Endothelial cell (in vitro differentiated cells): ENCODE results near the gene WDCP. TPM values are rescaled to one million over a fixed set of nuclear protein-coding genes. Genes with fewer than 3 reads are reported as not detected.

Experiments used
- DNase-seq: peaks from one replicate; pipeline ENCODE4 v3.0.0; 2021; ENCODE audit warnings: low spot score
- H3K27ac Mint-ChIP-seq: one replicate; pipeline ENCODE4 v1.8.0; 2021; ENCODE audit warnings: mixed read lengths, inconsistent platforms; ENCODE audit not compliant: unreplicated experiment
- H3K27me3 Mint-ChIP-seq: one replicate; pipeline ENCODE4 v1.8.0; 2021; ENCODE audit warnings: mild to moderate bottlenecking, moderate library complexity, mixed read lengths, inconsistent platforms; ENCODE audit not compliant: unreplicated experiment
- H3K36me3 Mint-ChIP-seq: one replicate; pipeline ENCODE4 v1.8.0; 2021; ENCODE audit warnings: mild to moderate bottlenecking, low read depth, mixed read lengths, inconsistent platforms; ENCODE audit not compliant: unreplicated experiment
- H3K4me1 Mint-ChIP-seq: one replicate; pipeline ENCODE4 v1.8.0; 2021; ENCODE audit warnings: mild to moderate bottlenecking, mixed read lengths, inconsistent platforms; ENCODE audit not compliant: unreplicated experiment
- H3K4me3 Mint-ChIP-seq: one replicate; pipeline ENCODE4 v1.8.0; 2021; ENCODE audit warnings: mild to moderate bottlenecking, mixed read lengths, inconsistent platforms; ENCODE audit not compliant: unreplicated experiment
- H3K9me3 Mint-ChIP-seq: one replicate; pipeline ENCODE4 v1.8.0; 2021; ENCODE audit warnings: mixed read lengths, inconsistent platforms; ENCODE audit not compliant: unreplicated experiment
- total RNA-seq: library from RNA; stranded (reverse); fragmentation: NEBNext Ultra II Directional; extraction: Animal tissue kit (Norgen Biotek cat#: 25700); gene quantifications from one replicate; pipeline ENCODE4 v1.2.1, GENCODE V29; 2021; ENCODE audit not compliant: unreplicated experiment
- TF ChIP-seq, protein P1 (sequence below): fragments of 200-600 bp; sonication (generic); IDR thresholded peaks from one replicate; pipeline ENCODE4 v1.5.0; 2021; ENCODE audit warnings: antibody characterized with exemption; ENCODE audit not compliant: unreplicated experiment

The WDCP gene
- total RNA-seq, 1 donor from 2014 or later, result 13.4 TPM

DNA sequence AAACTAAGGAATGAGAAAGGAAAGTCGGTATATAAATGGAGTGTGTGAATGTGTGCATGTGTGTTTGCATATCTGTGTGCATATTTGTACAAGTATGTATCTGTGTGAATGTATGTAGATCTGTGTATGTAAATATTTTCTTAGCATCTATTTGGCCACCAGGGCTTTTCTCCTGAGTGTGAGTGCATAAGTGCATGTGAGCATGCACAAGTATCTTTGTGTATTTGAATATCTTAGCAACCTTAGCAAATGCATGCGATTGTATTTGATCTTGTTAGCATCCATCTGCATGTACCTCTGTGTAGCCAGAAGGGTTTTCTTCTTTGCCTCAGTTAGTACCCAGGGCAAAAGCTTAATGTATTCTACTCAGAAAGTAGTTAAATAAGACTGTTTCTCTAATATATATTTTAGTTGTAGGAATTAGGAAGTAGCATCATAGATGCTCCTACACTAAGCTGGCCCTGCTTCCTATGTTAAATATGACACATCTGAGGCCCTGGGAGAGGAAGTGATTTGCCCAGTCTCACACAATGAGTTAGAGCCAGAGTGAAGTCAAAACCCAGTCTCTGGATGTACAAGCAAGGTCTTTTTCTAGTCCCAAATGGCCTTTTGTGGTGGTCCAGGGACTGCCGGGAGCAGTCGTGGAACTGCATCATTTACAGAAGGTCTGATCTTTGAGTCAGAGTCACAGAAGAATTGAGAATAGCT lies 11.5 kb upstream of the WDCP start:
- DNase-seq, result no peak
- TF ChIP-seq, protein P1, sequence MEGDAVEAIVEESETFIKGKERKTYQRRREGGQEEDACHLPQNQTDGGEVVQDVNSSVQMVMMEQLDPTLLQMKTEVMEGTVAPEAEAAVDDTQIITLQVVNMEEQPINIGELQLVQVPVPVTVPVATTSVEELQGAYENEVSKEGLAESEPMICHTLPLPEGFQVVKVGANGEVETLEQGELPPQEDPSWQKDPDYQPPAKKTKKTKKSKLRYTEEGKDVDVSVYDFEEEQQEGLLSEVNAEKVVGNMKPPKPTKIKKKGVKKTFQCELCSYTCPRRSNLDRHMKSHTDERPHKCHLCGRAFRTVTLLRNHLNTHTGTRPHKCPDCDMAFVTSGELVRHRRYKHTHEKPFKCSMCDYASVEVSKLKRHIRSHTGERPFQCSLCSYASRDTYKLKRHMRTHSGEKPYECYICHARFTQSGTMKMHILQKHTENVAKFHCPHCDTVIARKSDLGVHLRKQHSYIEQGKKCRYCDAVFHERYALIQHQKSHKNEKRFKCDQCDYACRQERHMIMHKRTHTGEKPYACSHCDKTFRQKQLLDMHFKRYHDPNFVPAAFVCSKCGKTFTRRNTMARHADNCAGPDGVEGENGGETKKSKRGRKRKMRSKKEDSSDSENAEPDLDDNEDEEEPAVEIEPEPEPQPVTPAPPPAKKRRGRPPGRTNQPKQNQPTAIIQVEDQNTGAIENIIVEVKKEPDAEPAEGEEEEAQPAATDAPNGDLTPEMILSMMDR, result no peak
- Mint-ChIP-seq H3K27ac (no peak overlapping the region), H3K9me3 (no peaks in the 10 kb centered on the region), H3K4me3 (no peak overlapping the region), H3K36me3 (peaks cover 18% of the 10 kb centered on the region), H3K4me1 (peaks cover 3% of the 10 kb centered on the region), H3K27me3 (peaks cover 5% of the 10 kb centered on the region)

DNA sequence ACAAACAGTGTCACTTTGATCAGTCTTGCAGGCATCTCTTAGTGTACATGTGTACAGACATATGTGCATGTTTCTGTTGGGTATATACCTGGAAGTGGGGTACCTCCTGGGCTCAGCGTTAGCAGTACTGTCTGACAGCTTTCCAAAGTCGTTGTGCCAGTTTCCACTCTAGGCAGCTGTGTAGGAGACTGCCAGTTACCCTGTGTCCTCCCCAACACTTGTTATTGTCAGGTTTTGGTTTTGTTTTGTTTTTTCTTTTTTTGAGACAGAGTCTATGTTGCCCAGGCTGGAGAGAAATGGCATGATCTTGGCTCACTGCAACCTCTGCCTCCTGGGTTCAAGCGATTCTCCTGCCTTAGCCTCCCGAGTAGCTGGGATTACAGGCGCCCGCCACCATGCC lies 8.6 kb upstream of the WDCP start:
- H3K27ac Mint-ChIP-seq, result no peak overlapping the region
- no peaks in the 10 kb centered on the region for H3K9me3 Mint-ChIP-seq

DNA sequence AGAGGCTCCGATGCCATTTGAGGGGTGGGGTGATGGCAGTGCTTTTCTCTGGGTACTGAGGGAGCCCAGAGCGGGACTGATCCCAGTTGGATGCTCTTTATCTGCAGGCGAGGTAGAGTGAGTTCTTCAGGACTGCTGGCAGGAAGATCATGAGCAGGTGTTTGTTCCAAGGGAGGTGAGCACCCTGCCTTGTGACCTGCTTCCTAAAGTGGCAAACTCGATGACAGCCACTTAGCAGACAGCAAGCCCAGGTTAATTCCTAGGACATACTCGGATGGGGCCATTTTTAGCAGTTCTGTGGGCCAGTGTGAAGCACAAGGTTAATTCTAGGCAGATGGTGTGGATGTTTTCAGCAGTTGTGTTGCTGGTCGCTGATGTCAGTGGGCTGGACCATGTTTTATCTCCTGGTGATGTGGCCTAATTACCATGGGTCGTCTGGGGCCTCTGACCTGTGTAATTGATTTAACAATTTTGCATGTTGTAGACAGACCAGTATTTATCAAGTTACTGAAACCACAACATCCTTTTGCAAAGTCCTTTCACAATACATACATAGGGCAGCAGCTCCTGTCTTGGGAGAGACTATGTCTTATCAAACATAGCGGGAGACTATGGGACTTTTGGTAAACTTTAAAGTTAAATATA lies 7.3 kb upstream of the WDCP start:
- peak overlapping the region; percentile 47 for H3K4me3 Mint-ChIP-seq
- peaks cover 15% of the 10 kb centered on the region for H3K36me3 Mint-ChIP-seq
- H3K27me3 Mint-ChIP-seq, result peaks cover 2% of the 10 kb centered on the region
- H3K27ac Mint-ChIP-seq, result no peak overlapping the region
- no peaks in the 10 kb centered on the region for H3K9me3 Mint-ChIP-seq
- H3K4me1 Mint-ChIP-seq, result no peaks in the 10 kb centered on the region
- DNase-seq, result no peak
- TF ChIP-seq, protein P1, result no peak

More for the DNA sequence above, 8.6 kb upstream of the WDCP start:
- no peak for DNase-seq
- Mint-ChIP-seq H3K4me1 (peaks cover 3% of the 10 kb centered on the region), H3K4me3 (no peak overlapping the region), H3K27me3 (peaks cover 5% of the 10 kb centered on the region), H3K36me3 (peaks cover 15% of the 10 kb centered on the region)
- TF ChIP-seq, protein P1, result no peak

DNA sequence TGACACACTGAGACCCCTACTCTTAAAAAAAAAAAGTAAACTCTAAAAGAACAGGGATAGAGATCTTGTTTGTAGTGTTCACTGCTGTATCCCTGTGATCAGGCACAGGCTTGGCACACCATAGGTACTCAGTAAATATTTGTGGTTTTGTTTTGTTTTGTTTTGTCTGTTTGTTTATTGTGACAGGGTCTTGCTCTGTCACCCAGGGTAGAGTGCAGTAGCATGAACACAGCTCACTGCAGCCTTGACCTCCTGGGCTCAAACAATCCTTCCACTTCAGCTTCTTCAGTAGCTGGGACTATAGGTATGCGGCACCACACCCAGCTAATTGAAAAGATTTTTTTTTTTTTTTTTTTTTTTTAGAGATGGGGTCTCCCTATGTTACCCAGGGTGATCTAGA lies 5.8 kb upstream of the WDCP start:
- no peaks in the 10 kb centered on the region for H3K4me1 Mint-ChIP-seq
- TF ChIP-seq, protein P1, result no peak
- H3K27me3 Mint-ChIP-seq, result peaks cover 4% of the 10 kb centered on the region
- H3K9me3 Mint-ChIP-seq, result no peaks in the 10 kb centered on the region
- no peak overlapping the region for H3K4me3 Mint-ChIP-seq
- no peak for DNase-seq
- H3K27ac Mint-ChIP-seq, result no peak overlapping the region
- peaks cover 15% of the 10 kb centered on the region for H3K36me3 Mint-ChIP-seq

DNA sequence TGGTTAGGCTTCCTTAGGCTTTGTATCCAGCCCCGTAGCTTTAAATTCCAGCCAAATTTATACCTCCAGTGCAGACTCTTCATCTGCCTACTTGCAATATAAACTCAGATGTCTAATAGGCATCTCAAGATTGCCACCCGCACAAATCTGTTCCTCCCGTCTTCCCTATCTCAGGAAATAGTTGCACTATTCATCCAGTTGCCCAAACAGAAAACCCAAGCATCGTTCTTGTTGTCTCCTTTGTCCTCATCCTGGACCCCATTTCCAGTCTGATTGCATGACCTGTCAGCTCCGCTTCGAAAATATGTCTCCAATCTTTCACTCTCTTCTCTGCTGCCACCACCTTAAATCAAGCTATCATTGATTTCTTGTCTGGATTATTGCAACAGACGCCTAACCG lies 4.6 kb upstream of the WDCP start:
- no peak for DNase-seq
- peaks cover 11% of the 10 kb centered on the region for H3K4me1 Mint-ChIP-seq
- H3K27me3 Mint-ChIP-seq, result peaks cover 5% of the 10 kb centered on the region
- H3K4me3 Mint-ChIP-seq, result no peak overlapping the region
- TF ChIP-seq, protein P1, result no peak
- H3K27ac Mint-ChIP-seq, result no peak overlapping the region
- no peaks in the 10 kb centered on the region for H3K9me3 Mint-ChIP-seq
- peaks cover 15% of the 10 kb centered on the region for H3K36me3 Mint-ChIP-seq
